SIG-M5 treated with dmso at 0.1 percent for 504 hours (cell line): ENCODE measurements around the gene AGBL1.
A peak's percentile ranks its signal among the peaks of the same experiment; 100 is the strongest.
"Not testable (repeated sequence)": the region's sequence is repeated elsewhere in the genome, so short reads cannot be mapped to it uniquely, and the experiment has no call there.

Experiments
- DNase-seq: peaks from one replicate; lab custom pipeline; 2025; ENCODE audit not compliant: unreplicated experiment; lab: John Stamatoyannopoulos, UW

Gene AGBL1

GRCh38 chr15:86850939-86851338 lies 771.3 kb downstream of the AGBL1 start:
- DNase-seq, result no peak

- DNase-seq, result no peak
These were observed 773.1 kb downstream of the AGBL1 start for GRCh38 chr15:86852741-86853140.

GRCh38 chr15:86854176-86854575 lies 774.5 kb downstream of the AGBL1 start:
- DNase-seq, result no peak

GRCh38 chr15:86855307-86856291 lies 775.9 kb downstream of the AGBL1 start:
- DNase-seq, result no peak

- DNase-seq, result no peak
These were observed 778.0 kb downstream of the AGBL1 start for GRCh38 chr15:86857701-86858100.

- DNase-seq, result no peak
These were observed 783.7 kb downstream of the AGBL1 start for GRCh38 chr15:86863226-86863915.

- no peak for DNase-seq
These were observed 786.2 kb downstream of the AGBL1 start for GRCh38 chr15:86865920-86866319.

- DNase-seq, result no peak
These were observed 791.2 kb downstream of the AGBL1 start for GRCh38 chr15:86870846-86871245.

GRCh38 chr15:86871964-86872363 lies 792.3 kb downstream of the AGBL1 start:
- DNase-seq, result no peak

- DNase-seq, result no peak
These were observed 793.1 kb downstream of the AGBL1 start for GRCh38 chr15:86872782-86873181.

- DNase-seq, result no peak
These were observed 795.4 kb downstream of the AGBL1 start for GRCh38 chr15:86875067-86875466.

GRCh38 chr15:86876387-86876944 lies 796.8 kb downstream of the AGBL1 start:
- DNase-seq, result no peak

GRCh38 chr15:86877171-86877631 lies 797.5 kb downstream of the AGBL1 start:
- peak; percentile 0 for DNase-seq

GRCh38 chr15:86878844-86879243 lies 799.2 kb downstream of the AGBL1 start:
- not testable (repeated sequence) for DNase-seq

- no peak for DNase-seq
These were observed 799.9 kb downstream of the AGBL1 start for GRCh38 chr15:86879250-86880229.

GRCh38 chr15:86885616-86886015 lies 805.9 kb downstream of the AGBL1 start:
- DNase-seq, result no peak

- DNase-seq, result no peak
These were observed 813.2 kb downstream of the AGBL1 start for GRCh38 chr15:86892774-86893449.

GRCh38 chr15:86894269-86894668 lies 814.6 kb downstream of the AGBL1 start:
- DNase-seq, result no peak

- DNase-seq, result peak; percentile 6
These were observed 824.2 kb downstream of the AGBL1 start for GRCh38 chr15:86903642-86904421.
